Osteoblast (primary cell): ENCODE measurements around the gene ACOX1. TPM values are rescaled to one million over a fixed set of nuclear protein-coding genes. Genes with fewer than 3 reads are reported as not detected.

Experiments
- DNase-seq: peaks from one replicate; pipeline ENCODE4 v3.0.0; 2011; ENCODE audit warnings: low spot score, mixed read lengths; ENCODE audit not compliant: insufficient read length; ENCODE audit errors: missing footprints
- H2AFZ ChIP-seq: 2 replicates; pipeline ENCODE4 v1.6.0; 2011; ENCODE audit warnings: mild to moderate bottlenecking, low read length
- H3K27ac ChIP-seq: 2 replicates; pipeline ENCODE4 v1.5.1; 2011; ENCODE audit warnings: mild to moderate bottlenecking, low read depth, low read length, moderate library complexity
- H3K27me3 ChIP-seq: 2 replicates; pipeline ENCODE4 v1.6.0; 2012; ENCODE audit warnings: mild to moderate bottlenecking, control low read depth, inconsistent platforms, low read length, moderate library complexity; ENCODE audit not compliant: insufficient read depth
- H3K36me3 ChIP-seq: 2 replicates; pipeline ENCODE4 v1.5.1; 2011; ENCODE audit warnings: mild to moderate bottlenecking, low read length, control low read depth, moderate library complexity; ENCODE audit not compliant: insufficient read depth
- H3K4me1 ChIP-seq: 2 replicates; pipeline ENCODE4 v1.5.1; 2011; ENCODE audit warnings: mild to moderate bottlenecking, low read length, control low read depth, moderate library complexity; ENCODE audit not compliant: insufficient read depth
- H3K4me2 ChIP-seq: 2 replicates; pipeline ENCODE4 v1.6.0; 2011; ENCODE audit warnings: mild to moderate bottlenecking, low read length; ENCODE audit not compliant: insufficient read depth
- H3K4me3 ChIP-seq: fragments of 200-600 bp; sonication (generic); 3 replicates; pipeline ENCODE4 v1.5.1; 2012; ENCODE audit warnings: mild to moderate bottlenecking, low read length, inconsistent platforms; ENCODE audit not compliant: insufficient read depth
- H3K79me2 ChIP-seq: 2 replicates; pipeline ENCODE4 v1.6.0; 2012; ENCODE audit warnings: mild to moderate bottlenecking, low read length, control low read depth, inconsistent platforms; ENCODE audit not compliant: insufficient read depth
- H3K9me3 ChIP-seq: 2 replicates; pipeline ENCODE4 v1.5.1; 2011; ENCODE audit warnings: low read depth, low read length, control low read depth
- H4K20me1 ChIP-seq: 2 replicates; pipeline ENCODE4 v1.6.0; 2012; ENCODE audit warnings: mild to moderate bottlenecking, low read length, control low read depth; ENCODE audit not compliant: insufficient read depth
- total RNA-seq: library from RNA; depleted of rRNA; stranded (reverse); fragments of >200 nt; gene quantifications from 2 replicates; pipeline ENCODE4 v1.2.3, GENCODE V29; 2012
- TF ChIP-seq, protein P1 (sequence below): IDR thresholded peaks from 2 replicates; pipeline ENCODE4 v1.5.1; 2011; ENCODE audit warnings: mild to moderate bottlenecking, low read depth, low read length, moderate library complexity; ENCODE audit errors: extremely low read depth

The ACOX1 gene
- total RNA-seq, 1 donor: 59.4 TPM

DNA sequence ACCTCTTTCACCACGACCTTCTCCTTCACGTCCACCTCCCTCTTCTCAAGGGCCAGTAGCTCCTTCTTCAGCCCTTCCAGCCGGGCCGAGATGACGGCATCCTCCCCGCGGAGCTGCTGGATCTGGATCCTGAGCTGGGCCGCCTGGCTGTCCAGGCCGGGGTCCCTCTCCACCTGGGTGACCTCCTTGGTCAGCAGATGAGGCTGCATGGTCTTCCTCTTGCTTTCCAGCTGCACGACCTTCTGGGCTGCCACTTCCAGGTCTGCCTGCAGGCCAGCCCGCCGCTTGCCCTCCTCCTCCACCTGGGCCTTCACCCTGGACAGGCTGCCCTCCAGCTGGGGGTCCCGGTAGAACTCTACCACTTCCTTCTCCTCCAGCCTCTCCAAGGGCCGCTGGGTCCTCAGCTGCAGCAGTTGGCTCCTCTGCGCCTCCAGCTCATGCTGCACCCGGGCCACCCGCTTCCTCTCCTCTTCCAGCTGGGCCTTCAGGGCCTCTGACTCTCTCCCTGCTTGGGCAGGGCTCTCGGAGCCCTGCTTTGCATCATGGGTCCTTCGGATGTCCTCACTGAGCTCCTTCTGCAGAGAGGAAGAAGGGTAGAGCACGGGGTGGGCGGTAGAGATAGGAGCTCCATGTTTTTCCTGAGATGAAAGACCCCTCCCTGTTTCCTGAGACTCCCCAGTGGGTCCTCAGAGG lies 31.1 kb upstream of the ACOX1 start:
- H3K79me2 ChIP-seq: no peaks in the 10 kb centered on the region
- no peaks in the 10 kb centered on the region for H3K27me3 ChIP-seq
- H2AFZ ChIP-seq: no peak overlapping the region
- DNase-seq: peak; percentile 65
- no peaks in the 10 kb centered on the region for H3K36me3 ChIP-seq
- H3K9me3 ChIP-seq: no peaks in the 10 kb centered on the region
- no peak overlapping the region for H3K4me3 ChIP-seq
- H3K4me1 ChIP-seq: no peaks in the 10 kb centered on the region
- H3K4me2 ChIP-seq: no peak overlapping the region
- TF ChIP-seq, protein P1, sequence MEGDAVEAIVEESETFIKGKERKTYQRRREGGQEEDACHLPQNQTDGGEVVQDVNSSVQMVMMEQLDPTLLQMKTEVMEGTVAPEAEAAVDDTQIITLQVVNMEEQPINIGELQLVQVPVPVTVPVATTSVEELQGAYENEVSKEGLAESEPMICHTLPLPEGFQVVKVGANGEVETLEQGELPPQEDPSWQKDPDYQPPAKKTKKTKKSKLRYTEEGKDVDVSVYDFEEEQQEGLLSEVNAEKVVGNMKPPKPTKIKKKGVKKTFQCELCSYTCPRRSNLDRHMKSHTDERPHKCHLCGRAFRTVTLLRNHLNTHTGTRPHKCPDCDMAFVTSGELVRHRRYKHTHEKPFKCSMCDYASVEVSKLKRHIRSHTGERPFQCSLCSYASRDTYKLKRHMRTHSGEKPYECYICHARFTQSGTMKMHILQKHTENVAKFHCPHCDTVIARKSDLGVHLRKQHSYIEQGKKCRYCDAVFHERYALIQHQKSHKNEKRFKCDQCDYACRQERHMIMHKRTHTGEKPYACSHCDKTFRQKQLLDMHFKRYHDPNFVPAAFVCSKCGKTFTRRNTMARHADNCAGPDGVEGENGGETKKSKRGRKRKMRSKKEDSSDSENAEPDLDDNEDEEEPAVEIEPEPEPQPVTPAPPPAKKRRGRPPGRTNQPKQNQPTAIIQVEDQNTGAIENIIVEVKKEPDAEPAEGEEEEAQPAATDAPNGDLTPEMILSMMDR: no peak
- no peaks in the 10 kb centered on the region for H4K20me1 ChIP-seq
- no peak overlapping the region for H3K27ac ChIP-seq

GRCh38 chr17:76009447-76009846 lies 30.5 kb upstream of the ACOX1 start:
- no peak overlapping the region for H3K4me3 ChIP-seq
- TF ChIP-seq, protein P1: no peak

GRCh38 chr17:76008630-76009425 lies 29.9 kb upstream of the ACOX1 start:
- no peaks in the 10 kb centered on the region for H3K27me3 ChIP-seq
- no peak overlapping the region for H3K27ac ChIP-seq
- H3K4me1 ChIP-seq: no peaks in the 10 kb centered on the region
- TF ChIP-seq, protein P1: no peak
- no peaks in the 10 kb centered on the region for H3K9me3 ChIP-seq
- H3K4me3 ChIP-seq: no peak overlapping the region
- H3K79me2 ChIP-seq: no peaks in the 10 kb centered on the region
- peak; percentile 73 for DNase-seq
- H3K4me2 ChIP-seq: no peak overlapping the region
- H3K36me3 ChIP-seq: no peaks in the 10 kb centered on the region
- H2AFZ ChIP-seq: no peak overlapping the region
- no peaks in the 10 kb centered on the region for H4K20me1 ChIP-seq

More at GRCh38 chr17:76009447-76009846, 30.5 kb upstream of the ACOX1 start:
- H3K4me1 ChIP-seq: no peaks in the 10 kb centered on the region
- H3K4me2 ChIP-seq: no peak overlapping the region
- no peaks in the 10 kb centered on the region for H3K9me3 ChIP-seq
- H4K20me1 ChIP-seq: no peaks in the 10 kb centered on the region
- peak; percentile 55 for DNase-seq
- H3K79me2 ChIP-seq: no peaks in the 10 kb centered on the region
- H3K27me3 ChIP-seq: no peaks in the 10 kb centered on the region
- H3K27ac ChIP-seq: no peak overlapping the region
- H3K36me3 ChIP-seq: no peaks in the 10 kb centered on the region
- no peak overlapping the region for H2AFZ ChIP-seq

GRCh38 chr17:76008208-76008607 lies 29.2 kb upstream of the ACOX1 start:
- no peaks in the 10 kb centered on the region for H3K27me3 ChIP-seq
- H3K4me1 ChIP-seq: no peaks in the 10 kb centered on the region
- H2AFZ ChIP-seq: no peak overlapping the region
- H3K36me3 ChIP-seq: no peaks in the 10 kb centered on the region
- H3K4me3 ChIP-seq: no peak overlapping the region
- peak; percentile 54 for DNase-seq
- no peak overlapping the region for H3K4me2 ChIP-seq
- no peaks in the 10 kb centered on the region for H3K79me2 ChIP-seq
- no peaks in the 10 kb centered on the region for H4K20me1 ChIP-seq
- TF ChIP-seq, protein P1: no peak
- H3K9me3 ChIP-seq: no peaks in the 10 kb centered on the region
- H3K27ac ChIP-seq: no peak overlapping the region
